Measurements from ENCODE around the gene XKR3.
"Not testable (repeated sequence)": the region's sequence is repeated elsewhere in the genome, so short reads cannot be mapped to it uniquely, and the experiment has no call there.

The XKR3 gene

GRCh38 chr22:16749282-16749681 is 75.9 kb downstream of the XKR3 start:
- H3K9me3 ChIP-seq (ENCODE audit: control insufficient read depth, insufficient read depth, low read length); H3K36me3 ChIP-seq (ENCODE audit: control insufficient read depth, insufficient read depth, low read length); H3K27ac ChIP-seq (ENCODE audit: low read length); H3K4me3 ChIP-seq (ENCODE audit: low read length); H3K27me3 ChIP-seq (ENCODE audit: control insufficient read depth, insufficient read depth, low read length); H3K4me1 ChIP-seq (ENCODE audit: control insufficient read depth, insufficient read depth, low read length); DNase-seq (ENCODE audit: low read depth, low spot score): not testable (repeated sequence)
- WGBS (ENCODE audit: insufficient coverage, insufficient read length): no CpG with 5 or more reads among the region's 4 CpGs

- WGBS (ENCODE audit: insufficient coverage, insufficient read length): no CpG with 5 or more reads among the region's 45 CpGs
- not testable (repeated sequence) for H3K27me3 ChIP-seq (ENCODE audit: control insufficient read depth, insufficient read depth, low read length); H3K4me1 ChIP-seq (ENCODE audit: control insufficient read depth, insufficient read depth, low read length); H3K4me3 ChIP-seq (ENCODE audit: low read length); H3K9me3 ChIP-seq (ENCODE audit: control insufficient read depth, insufficient read depth, low read length); H3K27ac ChIP-seq (ENCODE audit: low read length); H3K36me3 ChIP-seq (ENCODE audit: control insufficient read depth, insufficient read depth, low read length); DNase-seq (ENCODE audit: low read depth, low spot score)
Observed at GRCh38 chr22:16748160-16748929, 76.9 kb downstream of the XKR3 start.

- H3K27ac ChIP-seq (ENCODE audit: low read length); H3K4me1 ChIP-seq (ENCODE audit: control insufficient read depth, insufficient read depth, low read length); H3K27me3 ChIP-seq (ENCODE audit: control insufficient read depth, insufficient read depth, low read length); H3K9me3 ChIP-seq (ENCODE audit: control insufficient read depth, insufficient read depth, low read length); H3K36me3 ChIP-seq (ENCODE audit: control insufficient read depth, insufficient read depth, low read length); H3K4me3 ChIP-seq (ENCODE audit: low read length); DNase-seq (ENCODE audit: low read depth, low spot score): not testable (repeated sequence)
- WGBS (ENCODE audit: insufficient coverage, insufficient read length): no CpG with 5 or more reads among the region's 21 CpGs
Observed at GRCh38 chr22:16747266-16748159, 77.7 kb downstream of the XKR3 start.

DNA sequence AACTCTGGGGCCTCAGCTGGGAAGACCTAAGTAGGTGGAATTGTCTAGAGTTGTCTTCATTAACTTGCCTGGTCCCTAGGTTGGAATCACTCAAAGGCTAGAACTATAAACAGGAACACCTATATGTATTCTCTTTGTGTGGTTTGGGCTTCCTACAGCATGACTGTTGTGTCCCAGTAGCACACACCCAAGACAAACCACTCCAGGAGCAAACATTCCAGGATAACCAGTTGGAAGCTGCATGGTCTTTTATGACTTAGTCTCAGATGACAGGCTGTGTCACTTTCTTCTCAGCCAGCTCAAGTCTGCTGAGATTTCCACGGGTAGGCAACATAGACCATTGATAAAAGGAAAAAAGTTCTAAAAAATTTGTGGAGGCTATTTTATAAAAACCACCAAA is 90.9 kb downstream of the XKR3 start:
- not testable (repeated sequence) for H3K36me3 ChIP-seq (ENCODE audit: control insufficient read depth, insufficient read depth, low read length); DNase-seq (ENCODE audit: low read depth, low spot score); H3K27me3 ChIP-seq (ENCODE audit: control insufficient read depth, insufficient read depth, low read length); H3K27ac ChIP-seq (ENCODE audit: low read length); H3K9me3 ChIP-seq (ENCODE audit: control insufficient read depth, insufficient read depth, low read length); H3K4me3 ChIP-seq (ENCODE audit: low read length); H3K4me1 ChIP-seq (ENCODE audit: control insufficient read depth, insufficient read depth, low read length)
- no CpG with 5 or more reads among the region's 1 CpG for WGBS (ENCODE audit: insufficient coverage, insufficient read length)

Data from iPS DF 6.9 (cell line).